Effector memory CD8-positive, alpha-beta T cell (primary cell): Measurements from ENCODE around the gene NME2.
"Not testable (repeated sequence)": the region's sequence is repeated elsewhere in the genome, so short reads cannot be mapped to it uniquely, and the experiment has no call there.

Source experiments
- ATAC-seq: fragments of 150-1000 bp; cut with Tn5 transposase; replicated peaks from 2 replicates; pipeline ENCODE4 v1.10.0; 2021; ENCODE audit warnings: mild to moderate bottlenecking, moderate library complexity
- DNase-seq, 3 experiments: peaks; one replicate each; pipeline ENCODE4 v3.0.0; 2021
- H3K27ac Mint-ChIP-seq, 2 donors: one replicate each; pipeline ENCODE4 v1.8.0; 2022; ENCODE audit warnings: mild to moderate bottlenecking in 2 of 2, mixed read lengths in 2 of 2, moderate library complexity in 2 of 2
- H3K27me3 Mint-ChIP-seq, 2 donors: one replicate each; pipeline ENCODE4 v1.8.0; 2022; ENCODE audit warnings: mixed read lengths in 2 of 2
- H3K36me3 Mint-ChIP-seq: one replicate; pipeline ENCODE4 v1.8.0; 2022; ENCODE audit warnings: mild to moderate bottlenecking, moderate library complexity, mixed read lengths; ENCODE audit not compliant: insufficient read depth
- H3K4me1 Mint-ChIP-seq, 2 donors: one replicate each; pipeline ENCODE4 v1.8.0; 2022; ENCODE audit warnings: low read depth in 2 of 2, mixed read lengths in 2 of 2
- H3K4me3 Mint-ChIP-seq, 2 donors: one replicate each; pipeline ENCODE4 v1.8.0; 2022; ENCODE audit warnings: mild to moderate bottlenecking in 2 of 2, mixed read lengths in 2 of 2, moderate library complexity in 2 of 2
- H3K9me3 Mint-ChIP-seq, 2 donors: one replicate each; pipeline ENCODE4 v1.8.0; 2022; ENCODE audit warnings: mixed read lengths in 2 of 2

The NME2 gene

DNA sequence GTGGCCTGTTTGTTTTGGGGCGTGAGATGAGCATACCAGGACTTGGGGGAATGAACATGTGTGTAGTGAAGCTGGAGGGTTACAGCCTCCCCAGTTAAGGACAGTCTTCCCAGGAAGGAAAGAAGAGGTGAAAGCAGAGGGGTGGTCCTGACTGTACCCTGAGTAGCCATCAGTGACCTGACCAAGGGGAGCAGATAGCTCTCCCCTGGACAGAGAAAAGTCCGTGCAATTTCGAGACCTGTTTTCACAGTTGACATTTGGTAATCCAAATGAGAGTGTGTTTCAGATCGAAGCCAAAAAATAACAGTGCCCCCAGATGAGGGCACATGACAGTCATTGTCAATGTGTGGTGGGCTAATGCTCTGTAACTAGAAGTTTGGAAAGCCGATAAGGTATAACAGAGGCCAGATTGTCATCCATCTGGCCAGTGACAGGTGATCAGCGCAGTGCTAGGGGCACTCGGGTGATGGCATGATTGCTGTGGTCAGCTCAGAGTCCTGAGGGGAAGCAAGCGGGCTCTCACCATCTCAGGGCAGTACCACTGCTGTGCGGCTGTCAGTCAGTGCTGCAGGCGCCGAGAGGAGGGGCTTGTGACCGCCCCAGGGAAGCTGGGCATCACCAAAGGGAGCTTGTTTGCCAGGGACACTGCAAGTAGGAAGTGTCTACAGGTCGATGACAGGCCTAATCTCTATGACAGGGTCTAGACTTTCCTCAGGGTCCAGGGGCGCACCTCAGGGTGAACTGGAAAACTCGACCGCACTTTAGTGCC, 1.1 kb upstream of the NME2 start:
- H3K4me1 Mint-ChIP-seq, result peaks cover 13 to 16% of the 10 kb centered on the region in 2 donors
- peaks cover 54% of the 10 kb centered on the region for H3K36me3 Mint-ChIP-seq
- DNase-seq, result no peak
- no peaks in the 10 kb centered on the region for H3K27me3 Mint-ChIP-seq
- no peaks in the 10 kb centered on the region for H3K9me3 Mint-ChIP-seq
- no peak for ATAC-seq
- peak overlapping the region; percentile 84 to 86 for H3K4me3 Mint-ChIP-seq
- H3K27ac Mint-ChIP-seq, result peak overlapping the region; percentile 88 to 91

DNA sequence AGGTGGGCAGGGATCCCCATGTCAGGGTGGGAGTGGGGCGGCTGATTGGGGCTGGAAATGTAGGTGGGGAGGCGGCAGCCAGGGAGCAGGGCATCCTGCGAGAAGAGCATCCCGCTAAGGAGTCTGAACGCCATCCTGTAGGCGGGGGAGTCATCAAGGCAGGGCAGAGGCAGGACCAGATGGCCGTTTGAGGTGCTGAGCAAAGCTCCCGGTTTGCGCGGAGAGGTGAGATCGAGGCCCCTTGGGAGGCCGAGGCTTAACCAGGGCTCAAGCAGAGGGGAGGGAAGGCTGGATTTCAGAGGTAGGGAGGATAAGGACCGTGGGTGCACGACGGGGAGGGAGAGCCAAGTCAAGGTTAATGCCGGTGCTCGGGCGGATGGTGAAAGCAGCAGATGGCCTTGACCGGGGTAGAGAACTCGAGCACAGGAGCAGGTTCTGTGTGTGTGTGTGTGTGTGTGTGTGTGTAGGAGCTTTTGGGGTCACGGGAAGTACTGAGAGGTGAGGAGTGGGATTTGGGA, 472 bp upstream of the NME2 start:
- peak in 1 of 3 experiments; percentile 43 for DNase-seq
- no peaks in the 10 kb centered on the region for H3K9me3 Mint-ChIP-seq
- peak overlapping the region; percentile 88 to 91 for H3K27ac Mint-ChIP-seq
- ATAC-seq, result peak; percentile 18
- no peaks in the 10 kb centered on the region for H3K27me3 Mint-ChIP-seq
- peaks cover 53% of the 10 kb centered on the region for H3K36me3 Mint-ChIP-seq
- H3K4me3 Mint-ChIP-seq, result peak overlapping the region; percentile 84 to 86
- H3K4me1 Mint-ChIP-seq, result peaks cover 13 to 16% of the 10 kb centered on the region in 2 donors

DNA sequence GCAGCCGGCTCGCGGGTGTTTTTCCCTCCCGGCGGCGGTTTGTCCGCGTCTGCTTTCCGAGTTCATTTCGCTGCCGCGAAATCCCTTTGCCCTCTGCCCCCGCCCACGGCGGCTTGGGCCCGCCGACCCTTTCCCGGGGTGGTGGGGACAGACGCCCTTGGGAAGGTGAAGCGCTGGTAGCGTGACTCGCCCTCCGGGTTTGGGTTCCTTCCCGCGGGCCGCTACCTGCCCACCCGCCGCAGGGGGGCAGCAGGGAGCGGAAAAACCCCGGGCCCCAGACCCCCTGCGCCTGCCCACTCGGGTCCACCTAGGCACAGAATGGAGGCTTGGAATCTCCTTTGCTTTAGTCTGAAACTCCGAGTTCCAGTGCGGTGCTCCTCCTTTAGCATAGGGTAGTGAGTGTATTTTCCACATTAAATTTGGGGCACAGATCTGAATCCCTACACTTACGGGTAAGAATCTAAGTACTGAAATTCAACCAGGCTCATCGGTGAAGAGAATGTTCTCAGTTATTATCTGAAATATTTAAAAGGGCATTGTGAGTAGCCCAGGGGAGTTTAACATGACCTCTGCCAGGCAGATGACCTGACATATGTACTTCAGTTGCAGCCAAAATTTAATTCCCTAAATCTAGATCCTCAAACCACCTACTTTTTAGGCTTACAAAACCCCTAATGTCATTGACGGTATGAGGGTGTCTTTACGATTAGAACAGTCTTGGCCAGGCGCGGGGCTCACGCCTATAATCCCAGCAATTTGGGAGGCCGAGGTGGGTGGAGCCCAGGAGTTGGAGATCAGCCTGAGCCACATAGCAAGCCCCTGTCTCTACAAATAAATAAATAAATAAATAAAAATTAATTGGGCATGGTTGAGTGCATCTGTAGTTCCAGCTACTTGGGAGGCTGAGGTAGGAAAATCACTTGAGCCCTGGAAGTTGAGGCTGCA, 1.0 kb downstream of the NME2 start:
- DNase-seq (peak; percentile 52 to 58 (median 57)), ATAC-seq (peak; percentile 67)
- peak overlapping the region; percentile 64 to 86 for H3K27ac Mint-ChIP-seq
- no peaks in the 10 kb centered on the region for H3K9me3 Mint-ChIP-seq
- H3K4me3 Mint-ChIP-seq, result peak overlapping the region; percentile 84 to 86
- H3K4me1 Mint-ChIP-seq, result peaks cover 13 to 16% of the 10 kb centered on the region in 2 donors
- H3K27me3 Mint-ChIP-seq, result no peaks in the 10 kb centered on the region
- peaks cover 51% of the 10 kb centered on the region for H3K36me3 Mint-ChIP-seq

DNA sequence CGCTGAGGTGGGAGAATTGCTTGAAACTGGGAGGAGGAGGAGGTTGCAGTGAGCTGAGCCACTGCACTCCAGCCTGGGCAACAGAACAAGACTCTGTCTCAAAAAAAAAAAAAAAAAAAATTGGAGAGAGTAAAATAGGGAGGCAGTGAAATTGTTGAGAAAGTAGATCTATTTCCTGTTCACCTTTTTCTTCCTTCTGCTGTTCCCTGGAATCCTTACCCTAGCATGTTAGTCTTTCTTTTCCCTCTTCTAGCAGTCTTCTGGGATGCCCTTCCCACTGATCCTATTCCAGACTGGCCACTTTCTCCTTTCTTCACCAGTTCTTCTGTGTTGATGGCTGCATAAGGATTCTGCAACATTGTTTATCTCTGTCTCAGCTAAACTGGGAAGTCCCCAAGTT, 3.1 kb downstream of the NME2 start:
- DNase-seq (no peak), ATAC-seq (no peak)
- peaks cover 13 to 16% of the 10 kb centered on the region in 2 donors for H3K4me1 Mint-ChIP-seq
- H3K4me3 Mint-ChIP-seq, result no peak overlapping the region
- H3K27ac Mint-ChIP-seq, result peak overlapping the region; percentile 3 to 51
- peaks cover 50% of the 10 kb centered on the region for H3K36me3 Mint-ChIP-seq
- H3K27me3 Mint-ChIP-seq, result no peaks in the 10 kb centered on the region
- H3K9me3 Mint-ChIP-seq, result no peaks in the 10 kb centered on the region

DNA sequence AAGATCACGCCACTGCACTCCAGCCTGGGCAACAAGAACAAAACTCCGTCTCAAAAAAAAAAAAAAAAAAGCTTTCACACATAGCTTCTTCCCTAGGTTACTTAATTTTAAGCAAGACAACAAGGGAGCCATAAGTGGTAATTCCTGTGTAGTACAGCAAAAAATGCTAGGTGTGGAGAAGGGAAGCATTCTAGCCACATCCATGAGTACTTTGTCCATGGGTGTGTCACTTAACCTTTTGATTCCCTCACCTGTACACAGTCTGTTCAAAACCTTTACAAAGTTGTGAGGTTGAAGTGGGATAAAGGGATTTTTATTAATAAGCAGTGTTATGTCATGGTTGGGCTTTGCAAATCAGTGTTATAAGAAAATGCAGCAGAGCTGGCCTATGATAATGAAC, 4.5 kb downstream of the NME2 start:
- Mint-ChIP-seq H3K27ac (no peak overlapping the region), H3K27me3 (no peaks in the 10 kb centered on the region), H3K4me1 (peaks cover 8 to 10% of the 10 kb centered on the region in 2 donors), H3K9me3 (no peaks in the 10 kb centered on the region), H3K4me3 (no peak overlapping the region), H3K36me3 (peaks cover 42% of the 10 kb centered on the region)
- ATAC-seq, result no peak
- DNase-seq, result no peak

DNA sequence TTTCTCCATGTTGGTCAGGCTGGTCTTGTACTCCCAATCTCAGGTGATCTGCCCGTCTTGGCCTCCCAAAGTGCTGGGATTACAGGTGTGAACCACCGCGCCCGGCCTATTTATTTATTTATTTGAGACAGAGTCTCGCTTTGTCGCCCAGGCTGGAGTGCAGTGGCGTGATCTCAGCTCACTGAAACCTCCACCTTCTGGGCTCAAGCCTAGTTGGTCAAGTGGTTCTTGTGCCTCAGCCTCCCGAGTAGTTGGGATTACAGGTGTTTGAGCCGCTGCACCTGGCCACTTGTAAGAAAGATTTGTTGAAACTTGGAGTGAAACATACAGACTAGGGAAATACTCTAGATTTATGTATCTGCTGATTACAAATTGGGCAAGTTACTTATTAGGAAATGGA, 5.8 kb downstream of the NME2 start:
- not testable (repeated sequence) for ATAC-seq

DNA sequence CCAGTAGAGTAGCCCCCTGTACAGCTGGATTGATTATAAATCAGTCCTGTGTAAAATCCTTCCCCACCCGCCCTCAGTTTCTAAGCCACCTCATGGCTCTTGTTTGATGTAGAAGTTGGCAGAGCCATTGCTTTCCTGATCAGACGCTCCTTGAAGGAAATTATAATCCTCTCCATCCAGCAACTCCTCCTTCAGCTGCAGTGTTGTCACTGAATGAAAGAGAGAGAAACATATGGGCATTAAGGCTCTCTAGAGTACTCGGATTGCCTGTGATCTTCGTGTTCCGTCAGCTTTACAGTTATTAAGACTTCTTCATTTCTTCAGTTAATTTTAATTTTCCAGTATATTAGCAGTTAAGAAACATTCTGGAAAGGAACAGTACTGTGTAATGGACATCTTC, 14.3 kb downstream of the NME2 start:
- no peaks in the 10 kb centered on the region for H3K27me3 Mint-ChIP-seq
- H3K9me3 Mint-ChIP-seq, result no peaks in the 10 kb centered on the region
- H3K4me3 Mint-ChIP-seq, result no peak overlapping the region
- DNase-seq, result no peak
- H3K4me1 Mint-ChIP-seq, result no peaks in the 10 kb centered on the region
- H3K36me3 Mint-ChIP-seq, result peaks cover 37% of the 10 kb centered on the region
- peak overlapping the region in 1 of 2 donors; percentile 35 for H3K27ac Mint-ChIP-seq
- no peak for ATAC-seq

More for the DNA sequence above, 5.8 kb downstream of the NME2 start:
- not testable (repeated sequence) for H3K27ac Mint-ChIP-seq, DNase-seq, H3K4me3 Mint-ChIP-seq, H3K9me3 Mint-ChIP-seq, H3K4me1 Mint-ChIP-seq, H3K27me3 Mint-ChIP-seq
- H3K36me3 Mint-ChIP-seq, result peaks cover 36% of the 10 kb centered on the region

DNA sequence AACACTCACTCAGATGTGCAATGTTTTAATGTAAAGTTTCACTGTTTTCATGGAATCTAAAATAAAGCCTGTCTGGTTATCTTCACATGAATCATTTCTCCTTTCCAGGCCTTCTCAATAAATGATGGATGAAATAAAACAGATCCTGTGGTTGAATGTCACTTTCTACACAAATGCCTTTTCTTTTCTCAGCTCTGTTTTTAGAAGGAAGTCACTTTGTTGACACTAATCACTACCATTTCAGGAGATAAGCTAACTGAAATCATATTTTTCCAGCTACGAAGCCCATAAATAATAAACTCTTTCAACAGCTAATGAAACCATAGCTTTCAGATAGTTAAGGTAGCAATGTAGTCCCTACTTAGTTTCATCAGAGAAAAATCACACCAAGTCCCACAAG, 17.9 kb downstream of the NME2 start:
- Mint-ChIP-seq H3K4me3 (no peak overlapping the region), H3K4me1 (no peaks in the 10 kb centered on the region), H3K9me3 (no peaks in the 10 kb centered on the region), H3K27me3 (no peaks in the 10 kb centered on the region), H3K27ac (no peak overlapping the region), H3K36me3 (peaks cover 52% of the 10 kb centered on the region)
- no peak for ATAC-seq
- DNase-seq, result no peak

DNA sequence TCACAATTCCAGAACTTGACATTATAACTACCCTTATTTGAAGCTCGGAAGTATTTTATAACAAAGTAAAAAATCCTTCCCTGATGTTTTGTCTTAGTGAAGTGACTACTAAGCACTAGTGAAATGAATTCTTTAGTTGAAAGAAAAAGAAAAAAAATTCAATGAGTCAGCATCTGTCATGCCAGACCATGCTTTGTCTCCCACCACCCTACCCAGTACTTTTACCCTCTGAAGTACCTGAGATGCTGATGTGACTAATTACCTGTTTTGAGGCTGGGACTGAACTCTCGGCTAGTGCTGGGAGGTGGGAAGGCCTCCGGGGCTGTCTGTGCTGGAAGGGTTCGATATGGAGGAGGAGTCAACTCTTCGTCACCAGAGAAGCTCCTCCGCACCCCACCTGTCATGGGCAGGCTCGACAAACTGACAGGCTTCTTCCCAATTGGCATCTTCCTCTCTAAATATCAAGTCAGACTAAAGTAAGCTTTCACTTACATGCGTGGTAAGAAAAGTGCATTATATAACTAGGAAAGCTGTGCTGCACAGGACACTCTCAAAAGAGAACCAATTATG, 19.6 kb downstream of the NME2 start:
- Mint-ChIP-seq H3K9me3 (no peaks in the 10 kb centered on the region), H3K4me3 (no peak overlapping the region), H3K36me3 (peaks cover 57% of the 10 kb centered on the region), H3K4me1 (no peaks in the 10 kb centered on the region), H3K27me3 (no peaks in the 10 kb centered on the region), H3K27ac (no peak overlapping the region)
- DNase-seq (no peak), ATAC-seq (no peak)

DNA sequence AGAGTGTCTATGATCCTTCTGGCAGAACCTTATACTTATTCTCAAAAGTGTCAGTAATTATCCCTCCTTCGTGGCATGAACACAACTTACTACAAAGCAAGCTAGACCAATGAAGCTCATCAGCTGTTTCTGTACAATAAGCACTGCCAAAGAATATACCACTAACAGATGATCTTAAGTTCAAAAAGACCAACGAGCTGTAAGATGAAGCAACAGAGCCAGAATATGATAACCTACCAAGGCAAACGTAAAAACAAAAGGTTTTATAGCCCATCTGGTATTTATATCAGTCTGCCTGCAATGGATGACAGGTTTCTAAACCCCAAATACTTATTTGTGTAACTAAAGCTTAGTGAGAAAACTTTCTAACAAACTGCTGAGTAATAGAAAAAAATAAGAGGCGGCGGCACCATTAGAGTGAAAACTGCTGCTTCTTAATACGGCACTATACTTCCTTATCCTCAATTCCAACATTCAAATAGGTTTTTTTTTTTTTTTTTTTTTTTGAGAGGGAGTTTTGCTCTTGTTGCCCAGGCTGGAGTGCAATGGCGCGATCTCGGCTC, 22.1 kb downstream of the NME2 start:
- H3K27me3 Mint-ChIP-seq, result no peaks in the 10 kb centered on the region
- H3K4me3 Mint-ChIP-seq, result no peak overlapping the region
- no peak for DNase-seq
- H3K9me3 Mint-ChIP-seq, result no peaks in the 10 kb centered on the region
- H3K4me1 Mint-ChIP-seq, result no peaks in the 10 kb centered on the region
- H3K27ac Mint-ChIP-seq, result no peak overlapping the region
- H3K36me3 Mint-ChIP-seq, result peaks cover 59% of the 10 kb centered on the region
- no peak for ATAC-seq

DNA sequence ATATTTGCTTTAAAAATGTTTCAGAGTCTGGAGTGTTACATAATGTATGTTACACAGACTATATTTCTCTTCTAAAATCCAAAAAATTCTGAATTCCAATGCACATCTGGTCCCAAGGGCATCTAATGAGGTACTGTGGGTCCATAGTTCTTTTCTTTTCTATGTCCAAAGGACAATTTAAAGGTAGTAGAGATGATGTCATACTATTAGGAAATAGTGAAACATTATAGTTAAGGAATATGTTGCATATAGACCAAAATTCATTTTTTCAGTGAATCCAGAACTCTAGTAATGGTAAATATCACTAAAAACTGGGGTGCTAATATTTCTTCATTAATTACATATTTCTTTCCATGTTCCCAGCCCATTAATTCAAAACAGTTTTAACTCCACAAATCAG, 23.0 kb downstream of the NME2 start:
- no peaks in the 10 kb centered on the region for H3K4me1 Mint-ChIP-seq
- H3K27me3 Mint-ChIP-seq, result no peaks in the 10 kb centered on the region
- peaks cover 62% of the 10 kb centered on the region for H3K36me3 Mint-ChIP-seq
- DNase-seq (no peak), ATAC-seq (no peak)
- H3K27ac Mint-ChIP-seq, result peak overlapping the region in 1 of 2 donors; percentile 55
- H3K9me3 Mint-ChIP-seq, result no peaks in the 10 kb centered on the region
- no peak overlapping the region for H3K4me3 Mint-ChIP-seq

DNA sequence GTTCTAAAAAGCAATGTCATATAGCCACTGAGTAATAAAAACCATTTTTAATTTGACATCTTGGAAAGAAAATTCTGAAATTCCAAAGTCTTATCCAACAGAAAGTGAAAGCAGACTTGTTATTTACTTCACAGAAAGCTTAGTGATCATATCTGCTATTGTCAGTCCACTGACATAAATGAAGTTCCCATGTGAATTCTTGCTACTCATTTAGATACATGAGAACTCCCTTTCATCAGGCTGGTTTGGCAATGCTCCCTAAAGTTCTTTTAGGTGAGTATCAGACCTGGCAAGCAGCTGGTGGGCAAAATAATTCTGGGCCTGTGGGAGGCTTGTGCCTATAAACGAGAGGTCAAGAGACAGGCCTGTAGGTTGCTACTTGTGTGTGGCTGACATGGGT, 23.4 kb downstream of the NME2 start:
- Mint-ChIP-seq H3K4me1 (no peaks in the 10 kb centered on the region), H3K27me3 (no peaks in the 10 kb centered on the region), H3K36me3 (peaks cover 67% of the 10 kb centered on the region), H3K4me3 (no peak overlapping the region), H3K9me3 (no peaks in the 10 kb centered on the region), H3K27ac (peak overlapping the region in 1 of 2 donors; percentile 55)
- ATAC-seq (no peak), DNase-seq (no peak)

DNA sequence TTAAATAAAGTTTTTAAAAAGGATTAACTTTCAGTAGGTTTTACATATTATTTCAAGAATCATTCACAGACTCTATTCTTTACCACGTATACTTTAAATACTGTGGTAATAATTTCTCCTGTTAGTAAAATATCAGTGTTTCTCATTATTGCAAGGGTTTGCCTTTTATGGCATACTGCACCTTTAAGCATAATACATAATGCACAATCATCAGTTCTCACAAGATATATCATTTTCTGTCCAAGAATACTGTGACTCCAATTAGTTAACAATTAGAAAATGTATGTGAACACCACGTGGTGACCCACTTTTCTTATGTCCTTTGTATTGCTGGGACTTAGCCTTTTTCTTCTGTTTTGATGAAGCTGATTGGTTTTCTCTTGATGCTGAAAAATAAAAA, 25.7 kb downstream of the NME2 start:
- H3K4me1 Mint-ChIP-seq, result no peaks in the 10 kb centered on the region
- DNase-seq (no peak), ATAC-seq (no peak)
- no peak overlapping the region for H3K27ac Mint-ChIP-seq
- H3K9me3 Mint-ChIP-seq, result no peaks in the 10 kb centered on the region
- no peaks in the 10 kb centered on the region for H3K27me3 Mint-ChIP-seq
- no peak overlapping the region for H3K4me3 Mint-ChIP-seq
- H3K36me3 Mint-ChIP-seq, result peaks cover 63% of the 10 kb centered on the region
